H9 (cell line): ENCODE results near the gene AIMP1. TPM values are rescaled to one million over a fixed set of nuclear protein-coding genes. Genes with fewer than 3 reads are reported as not detected.

Source experiments
- DNase-seq: peaks from one replicate; pipeline ENCODE4 v3.0.0-alpha.2; 2017
- H2AFZ ChIP-seq: one replicate; pipeline ENCODE4 v1.6.1; 2013; ENCODE audit warnings: mild to moderate bottlenecking, low read length, control low read depth, moderate library complexity
- H2AK5ac ChIP-seq: 2 replicates; pipeline ENCODE4 v1.6.1; 2013; ENCODE audit warnings: low read length, control low read depth, mixed read lengths; ENCODE audit not compliant: insufficient read length
- H2BK120ac ChIP-seq: one replicate; pipeline ENCODE4 v1.6.1; 2013; ENCODE audit warnings: low read depth, mild to moderate bottlenecking, low read length, control low read depth, inconsistent platforms; ENCODE audit not compliant: poor library complexity, severe bottlenecking
- H2BK12ac ChIP-seq: 2 replicates; pipeline ENCODE4 v1.6.1; 2013; ENCODE audit warnings: low read length, control low read depth, mixed read lengths, low read depth; ENCODE audit not compliant: insufficient read length
- H2BK15ac ChIP-seq: 2 replicates; pipeline ENCODE4 v1.6.1; 2013; ENCODE audit warnings: low read depth, low read length, control low read depth
- H2BK20ac ChIP-seq: one replicate; pipeline ENCODE4 v1.6.1; 2013; ENCODE audit warnings: low read depth, mild to moderate bottlenecking, low read length, control low read depth, inconsistent platforms; ENCODE audit not compliant: poor library complexity, severe bottlenecking
- H2BK5ac ChIP-seq: 2 replicates; pipeline ENCODE4 v1.6.1; 2013; ENCODE audit warnings: low read length, control low read depth, mixed read lengths; ENCODE audit not compliant: insufficient read length
- H3K14ac ChIP-seq: 2 replicates; pipeline ENCODE4 v1.6.1; 2013; ENCODE audit warnings: low read length, control low read depth; ENCODE audit not compliant: insufficient read depth
- H3K18ac ChIP-seq: 2 replicates; pipeline ENCODE4 v1.6.1; 2013; ENCODE audit warnings: low read depth, mild to moderate bottlenecking, mixed read lengths, low read length, control low read depth; ENCODE audit not compliant: insufficient read length
- H3K23ac ChIP-seq: 2 replicates; pipeline ENCODE4 v1.6.1; 2013; ENCODE audit warnings: low read length, control low read depth, mixed read lengths, low read depth; ENCODE audit not compliant: insufficient read length
- H3K23me2 ChIP-seq: 2 replicates; pipeline ENCODE4 v1.6.1; 2013; ENCODE audit warnings: low read depth, mild to moderate bottlenecking, mixed read lengths, low read length, control low read depth; ENCODE audit not compliant: insufficient read length, poor library complexity, severe bottlenecking
- H3K27ac ChIP-seq: 2 replicates; pipeline ENCODE4 v1.5.1; 2013; ENCODE audit warnings: low read length, control low read depth, mixed read lengths, low read depth; ENCODE audit not compliant: insufficient read length
- H3K27me3 ChIP-seq: 2 replicates; pipeline ENCODE4 v1.6.1; 2013; ENCODE audit warnings: low read length, control low read depth, inconsistent platforms; ENCODE audit not compliant: insufficient read depth
- H3K4ac ChIP-seq: 2 replicates; pipeline ENCODE4 v1.6.1; 2013; ENCODE audit warnings: low read depth, mild to moderate bottlenecking, control low read depth, inconsistent platforms, low read length, moderate library complexity
- H3K4me1 ChIP-seq: 2 replicates; pipeline ENCODE4 v1.6.1; 2013; ENCODE audit warnings: low read length, control low read depth, inconsistent platforms; ENCODE audit not compliant: insufficient read depth
- H3K4me2 ChIP-seq: 2 replicates; pipeline ENCODE4 v1.6.1; 2013; ENCODE audit warnings: low read length, control low read depth, mixed read lengths; ENCODE audit not compliant: insufficient read length, insufficient read depth
- H3K56ac ChIP-seq: 2 replicates; pipeline ENCODE4 v1.6.1; 2013; ENCODE audit warnings: low read depth, mild to moderate bottlenecking, mixed read lengths, low read length, control low read depth; ENCODE audit not compliant: insufficient read length
- H3K79me1 ChIP-seq: 2 replicates; pipeline ENCODE4 v1.6.1; 2013; ENCODE audit warnings: low read depth, mild to moderate bottlenecking, moderate library complexity, low read length, control low read depth, inconsistent platforms; ENCODE audit not compliant: insufficient read depth, poor library complexity, severe bottlenecking
- H3K79me2 ChIP-seq: 2 replicates; pipeline ENCODE4 v1.6.1; 2013; ENCODE audit warnings: low read length, control low read depth, inconsistent platforms; ENCODE audit not compliant: insufficient read depth
- H3K9ac ChIP-seq: 2 replicates; pipeline ENCODE4 v1.6.1; 2013; ENCODE audit warnings: low read length, control low read depth, mixed read lengths; ENCODE audit not compliant: insufficient read length; ENCODE audit errors: extremely low read depth
- H3K9me3 ChIP-seq: one replicate; pipeline ENCODE4 v1.6.1; 2013; ENCODE audit warnings: low read depth, low read length, inconsistent platforms; ENCODE audit not compliant: control insufficient read depth
- H3T11ph ChIP-seq: one replicate; pipeline ENCODE4 v1.6.1; 2013; ENCODE audit warnings: mild to moderate bottlenecking, low read length, control low read depth, inconsistent platforms
- H4K20me1 ChIP-seq: one replicate; pipeline ENCODE4 v1.6.1; 2013; ENCODE audit not compliant: control insufficient read depth, insufficient read length, insufficient read depth
- H4K5ac ChIP-seq: 2 replicates; pipeline ENCODE4 v1.6.1; 2013; ENCODE audit warnings: low read depth, mild to moderate bottlenecking, mixed read lengths, low read length, control low read depth; ENCODE audit not compliant: insufficient read length
- H4K8ac ChIP-seq: replicated peaks from 2 replicates; pipeline ENCODE4 v1.6.1; 2013; ENCODE audit warnings: low read length, control low read depth, mixed read lengths, low read depth; ENCODE audit not compliant: insufficient read length
- H4K91ac ChIP-seq: 2 replicates; pipeline ENCODE4 v1.6.1; 2013; ENCODE audit warnings: low read depth, mild to moderate bottlenecking, moderate library complexity, mixed read lengths, low read length, control low read depth; ENCODE audit not compliant: insufficient read length
- H3K27ac Mint-ChIP-seq, 3 experiments: 2 replicates in 2 of 3; 3 replicates in 1 of 3; pipeline ENCODE4 v1.8.0; 2020 to 2021; ENCODE audit warnings: mixed read lengths in 3 of 3, mild to moderate bottlenecking in 1 of 3, moderate library complexity in 1 of 3
- H3K27me3 Mint-ChIP-seq: 2 replicates; pipeline ENCODE4 v1.8.0; 2021; ENCODE audit warnings: low read depth, mild to moderate bottlenecking, moderate library complexity, mixed read lengths
- H3K36me3 Mint-ChIP-seq, 3 experiments: 2 replicates in 2 of 3; 3 replicates in 1 of 3; pipeline ENCODE4 v1.8.0; 2020 to 2021; ENCODE audit warnings: low read depth in 3 of 3, mixed read lengths in 3 of 3; ENCODE audit not compliant: insufficient read depth in 1 of 3
- H3K4me1 Mint-ChIP-seq, 2 experiments: 2 replicates each; pipeline ENCODE4 v1.8.0; 2020; ENCODE audit warnings: mixed read lengths in 2 of 2
- H3K4me3 Mint-ChIP-seq, 2 experiments: 2 replicates in 1 of 2; 3 replicates in 1 of 2; pipeline ENCODE4 v1.8.0; 2020 to 2021; ENCODE audit warnings: mild to moderate bottlenecking in 2 of 2, mixed read lengths in 2 of 2, moderate library complexity in 1 of 2
- H3K9me3 Mint-ChIP-seq, 2 experiments: 2 replicates in 1 of 2; 3 replicates in 1 of 2; pipeline ENCODE4 v1.8.0; 2020; ENCODE audit warnings: mild to moderate bottlenecking in 2 of 2, mixed read lengths in 2 of 2, moderate library complexity in 1 of 2
- CTCF ChIP-seq: fragments of 200-600 bp; sonication (generic); conservative IDR thresholded peaks from 3 replicates; pipeline ENCODE4 v1.8.0; 2021; ENCODE audit warnings: antibody characterized with exemption, mild to moderate bottlenecking
- total RNA-seq: library from RNA; stranded (reverse); gene quantifications from 2 replicates; pipeline ENCODE4 v1.2.1, GENCODE V29; 2021

The AIMP1 gene
- total RNA-seq, 1 experiment from 2014 or later, result 36.8 TPM

GRCh38 chr4:106337916-106338315 lies 21.6 kb downstream of the AIMP1 start:
- H3K56ac ChIP-seq, result no peak overlapping the region
- TF ChIP-seq CTCF, result no peak
- H3K79me2 ChIP-seq, result no peaks in the 10 kb centered on the region
- H2BK15ac ChIP-seq, result no peak overlapping the region
- H3K23ac ChIP-seq, result no peak overlapping the region
- H4K20me1 ChIP-seq, result no peaks in the 10 kb centered on the region
- H2BK120ac ChIP-seq, result no peak overlapping the region
- H3T11ph ChIP-seq, result no peak overlapping the region
- H3K18ac ChIP-seq, result no peak overlapping the region
- Mint-ChIP-seq H3K4me1 (no peaks in the 10 kb centered on the region), H3K4me3 (no peak overlapping the region), H3K36me3 (peaks cover 33 to 58% (median 49%) of the 10 kb centered on the region in 3 experiments), H3K9me3 (peaks cover 3 to 4% of the 10 kb centered on the region in 2 experiments; a peak in 3 of 5 replicates), H3K27me3 (no peaks in the 10 kb centered on the region), H3K27ac (no peak overlapping the region)
- no peak overlapping the region for H3K27ac ChIP-seq
- no peak overlapping the region for H3K9ac ChIP-seq
- H2BK5ac ChIP-seq, result no peak overlapping the region
- no peaks in the 10 kb centered on the region for H3K23me2 ChIP-seq
- no peak overlapping the region for H3K4ac ChIP-seq
- H4K91ac ChIP-seq, result no peak overlapping the region
- H4K5ac ChIP-seq, result no peak overlapping the region
- no peak overlapping the region for H4K8ac ChIP-seq
- H2BK20ac ChIP-seq, result no peak overlapping the region
- H2AK5ac ChIP-seq, result no peak overlapping the region
- DNase-seq, result no peak
- no peaks in the 10 kb centered on the region for H3K79me1 ChIP-seq
- H3K14ac ChIP-seq, result no peak overlapping the region
- no peaks in the 10 kb centered on the region for H3K27me3 ChIP-seq
- H3K4me2 ChIP-seq, result no peak overlapping the region
- H3K9me3 ChIP-seq, result no peaks in the 10 kb centered on the region
- no peak overlapping the region for H2AFZ ChIP-seq
- H2BK12ac ChIP-seq, result no peak overlapping the region
- no peaks in the 10 kb centered on the region for H3K4me1 ChIP-seq
